GM21737 (cell line): ENCODE measurements around the gene LTBP1.
"Not testable (repeated sequence)": the region's sequence is repeated elsewhere in the genome, so short reads cannot be mapped to it uniquely, and the experiment has no call there.

Experiments used
- ATAC-seq: cut with Tn5 transposase; IDR thresholded peaks from one replicate; pipeline ENCODE4 v1.9.1; 2021; ENCODE audit warnings: mild to moderate bottlenecking, moderate library complexity; ENCODE audit not compliant: unreplicated experiment

Gene LTBP1

DNA sequence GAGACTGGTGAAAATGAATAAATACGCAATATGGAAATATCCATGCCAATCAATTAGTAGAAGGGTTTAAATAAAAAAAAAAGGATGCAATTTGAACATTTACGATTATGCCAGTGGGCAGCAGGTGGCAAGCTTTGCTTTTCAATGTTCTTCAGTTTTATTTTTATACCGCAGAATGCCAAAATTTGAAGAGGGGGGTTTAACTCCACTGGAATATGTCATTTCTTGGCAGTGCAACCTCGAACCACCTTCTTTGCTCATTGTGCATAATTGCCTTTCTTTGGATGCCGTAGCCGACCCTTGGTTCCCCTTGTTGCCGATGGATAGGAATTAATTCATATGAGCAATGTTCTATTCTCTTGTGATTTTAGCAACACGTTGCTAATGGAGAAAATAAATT lies 88.0 kb downstream of the LTBP1 start:
- no peak for ATAC-seq

DNA sequence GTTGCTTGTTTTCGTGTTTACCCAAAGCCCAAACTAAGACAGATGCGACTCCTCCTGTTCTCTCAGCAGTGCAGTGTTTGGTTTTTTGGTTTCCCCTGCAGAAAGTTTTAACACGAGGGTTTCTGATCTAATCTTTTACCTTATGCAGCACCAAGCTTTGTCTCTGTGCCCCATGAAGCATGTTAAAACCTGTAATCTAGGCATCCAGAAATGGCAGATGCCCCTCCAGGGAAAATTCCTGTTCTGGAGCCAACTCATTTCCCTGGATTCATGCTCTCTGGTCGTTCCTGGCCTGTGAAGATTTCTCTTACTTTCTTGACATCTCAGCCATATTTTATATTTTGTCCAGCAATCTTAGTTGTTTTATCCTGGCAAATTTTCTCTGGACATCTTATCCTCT lies 91.5 kb downstream of the LTBP1 start:
- ATAC-seq: no peak

DNA sequence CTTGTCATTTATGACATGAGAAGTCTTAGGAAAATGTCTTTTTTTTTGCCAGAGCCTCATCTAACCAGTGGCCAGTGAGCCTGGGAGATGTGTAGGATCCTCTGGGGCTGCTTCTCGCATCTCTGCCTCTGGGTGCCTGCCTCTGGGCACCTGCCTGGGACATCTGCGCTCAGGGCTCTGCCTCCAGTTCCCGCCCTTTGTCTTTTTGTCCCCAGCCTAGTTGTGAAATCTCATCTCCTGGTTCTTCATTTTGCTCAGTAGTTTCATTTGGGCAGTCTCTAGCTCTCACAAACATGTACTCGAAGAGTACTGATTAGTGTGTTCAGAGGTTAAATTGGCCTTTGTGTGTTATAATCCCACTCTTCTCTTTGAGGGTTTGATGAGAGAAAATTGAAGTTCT lies 92.0 kb downstream of the LTBP1 start:
- no peak for ATAC-seq

DNA sequence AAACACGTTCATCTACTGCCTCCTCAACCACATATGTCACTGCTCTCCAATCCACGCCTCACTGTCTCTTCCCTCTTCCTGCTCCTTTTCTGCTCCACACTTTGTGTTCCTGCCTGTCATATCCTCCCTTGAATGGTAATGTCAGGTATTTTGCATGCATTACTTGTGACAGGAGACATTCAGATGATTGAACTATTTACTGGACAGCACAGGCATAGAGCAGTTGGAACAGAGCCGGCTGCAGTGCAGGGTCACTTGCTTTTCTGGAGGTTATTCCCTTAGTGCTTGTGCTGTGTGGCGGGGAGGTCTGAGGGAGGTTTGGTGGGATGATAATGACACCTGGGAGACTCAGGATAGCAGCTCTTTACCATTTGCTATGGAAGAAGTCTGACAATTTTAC lies 93.8 kb downstream of the LTBP1 start:
- no peak for ATAC-seq

DNA sequence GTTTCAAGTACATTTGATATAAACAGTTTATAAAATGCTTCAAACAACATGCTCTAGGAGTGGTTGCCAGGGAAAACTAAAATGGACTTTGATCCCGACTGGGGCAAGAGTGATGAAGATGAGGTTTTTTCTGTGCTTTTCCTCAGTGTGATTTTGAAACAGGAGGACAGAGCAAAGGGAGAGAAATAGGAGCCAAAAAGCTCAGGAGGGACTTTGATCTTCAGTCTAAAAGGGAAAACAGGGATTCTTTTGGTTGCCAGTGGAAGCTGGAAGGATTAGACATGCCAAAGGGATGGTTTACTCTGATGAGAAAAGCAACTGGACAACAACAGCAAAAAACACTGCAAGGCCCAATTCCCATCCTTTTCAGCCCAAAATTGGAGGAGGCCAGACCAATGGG lies 95.5 kb downstream of the LTBP1 start:
- no peak for ATAC-seq

DNA sequence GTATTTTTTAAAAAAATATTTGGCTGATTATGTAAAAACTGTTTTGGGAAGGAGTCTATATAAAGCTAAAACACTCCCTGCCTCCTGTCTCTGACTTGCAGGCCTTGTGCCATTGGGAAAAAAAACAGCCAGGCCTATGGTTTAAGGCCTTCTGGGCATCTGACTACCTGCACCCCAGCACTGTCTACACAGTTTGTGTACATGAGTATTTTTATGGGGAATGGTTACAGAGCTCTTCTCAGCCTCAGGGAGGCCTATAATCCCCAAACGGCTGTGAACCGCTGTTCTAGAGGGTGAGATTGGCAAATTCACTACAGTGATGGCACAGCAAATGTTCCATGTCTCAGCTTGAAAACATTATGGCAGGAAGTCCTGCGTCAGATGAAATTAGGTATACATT lies 96.1 kb downstream of the LTBP1 start:
- ATAC-seq: no peak

DNA sequence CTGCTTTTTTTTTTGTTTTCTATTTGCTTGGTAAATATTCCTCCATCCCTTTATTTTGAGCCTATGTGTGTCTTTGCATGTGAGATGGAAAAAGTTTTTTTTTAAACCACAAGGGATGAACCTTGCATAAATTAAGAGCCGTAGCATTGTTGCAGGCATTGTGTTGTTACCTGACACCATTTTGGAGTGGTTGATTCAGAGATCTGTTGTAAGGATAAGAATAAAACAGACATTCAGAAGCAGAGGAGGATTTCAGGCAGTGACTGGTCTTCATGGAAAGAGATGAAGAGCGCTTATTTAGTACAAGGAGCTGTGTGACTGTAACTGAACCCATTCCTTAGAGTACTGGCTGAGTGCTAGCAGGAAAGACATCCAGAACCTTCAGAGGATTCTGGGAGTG lies 101.2 kb downstream of the LTBP1 start:
- no peak for ATAC-seq

DNA sequence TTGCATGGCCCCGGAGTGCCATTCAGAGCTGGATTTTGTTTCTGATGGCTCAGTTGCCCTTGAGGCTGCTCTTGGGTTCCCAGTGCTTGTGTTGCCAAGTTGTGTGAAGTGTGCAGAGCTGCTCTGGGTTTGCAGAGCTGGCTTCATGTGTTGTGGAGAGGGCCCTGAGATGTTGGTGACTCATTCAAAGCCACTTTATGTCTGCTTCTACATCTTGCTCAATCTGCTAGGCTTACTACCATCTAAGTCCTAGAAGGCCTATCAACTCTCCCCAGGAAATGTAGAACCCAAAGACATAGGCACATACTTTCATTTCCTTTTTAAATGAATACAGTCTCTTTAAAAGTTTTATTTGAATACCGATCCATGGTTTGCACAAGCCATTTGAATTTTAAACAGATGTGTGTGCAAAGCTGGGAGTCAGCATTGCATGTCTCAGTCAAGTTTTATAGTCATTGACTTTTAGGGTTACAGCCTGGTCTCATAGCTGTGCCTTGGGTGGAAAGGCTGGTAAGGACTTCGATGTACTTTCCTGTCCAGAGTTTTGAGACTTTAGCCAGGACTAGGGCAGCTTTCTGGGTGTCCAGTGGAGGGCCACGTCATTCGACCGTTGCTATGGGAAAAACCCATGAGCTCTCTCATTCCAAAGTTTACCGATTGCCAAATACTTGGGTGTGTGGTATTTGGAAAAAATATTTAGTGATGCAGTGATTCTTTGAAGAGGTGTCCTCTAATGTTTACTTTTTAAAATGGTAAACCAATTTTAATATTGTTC lies 105.0 kb downstream of the LTBP1 start:
- no peak for ATAC-seq

DNA sequence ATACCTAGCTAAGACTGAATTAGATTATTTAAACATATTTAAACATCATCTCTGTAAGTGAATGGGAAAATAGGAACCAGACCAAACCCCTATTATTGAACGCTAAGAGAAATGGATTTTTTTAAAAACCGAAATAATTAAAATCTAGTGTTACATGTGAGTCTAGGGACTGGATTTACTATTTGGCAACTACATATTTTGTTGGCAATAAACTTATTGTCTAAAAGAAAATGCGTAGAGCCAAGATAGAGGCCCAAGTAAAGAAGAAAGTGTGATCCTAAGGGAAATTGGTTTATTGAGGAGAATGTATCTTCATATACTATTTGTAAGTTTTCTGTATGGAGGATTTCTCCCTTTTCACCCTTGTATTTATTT lies 105.6 kb downstream of the LTBP1 start:
- ATAC-seq: no peak

DNA sequence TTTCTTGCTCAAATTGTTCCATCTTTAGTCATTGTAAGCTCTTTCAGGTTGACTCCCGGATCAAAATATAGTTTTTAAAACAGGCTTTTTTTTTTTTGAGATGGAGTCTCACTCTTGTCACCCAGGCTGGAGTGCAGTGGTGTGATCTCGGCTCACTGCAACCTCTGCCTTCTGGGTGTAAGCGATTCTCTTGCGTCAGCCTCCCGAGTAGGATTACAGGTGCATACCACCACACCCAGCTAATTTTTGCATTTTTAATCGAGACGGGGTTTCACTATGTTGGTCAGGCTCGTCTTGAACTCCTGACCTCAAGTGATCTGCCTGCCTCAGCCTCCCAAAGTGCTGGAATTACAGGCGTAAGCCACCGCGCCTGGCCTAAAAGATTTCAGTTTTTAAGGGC lies 106.0 kb downstream of the LTBP1 start:
- not testable (repeated sequence) for ATAC-seq

DNA sequence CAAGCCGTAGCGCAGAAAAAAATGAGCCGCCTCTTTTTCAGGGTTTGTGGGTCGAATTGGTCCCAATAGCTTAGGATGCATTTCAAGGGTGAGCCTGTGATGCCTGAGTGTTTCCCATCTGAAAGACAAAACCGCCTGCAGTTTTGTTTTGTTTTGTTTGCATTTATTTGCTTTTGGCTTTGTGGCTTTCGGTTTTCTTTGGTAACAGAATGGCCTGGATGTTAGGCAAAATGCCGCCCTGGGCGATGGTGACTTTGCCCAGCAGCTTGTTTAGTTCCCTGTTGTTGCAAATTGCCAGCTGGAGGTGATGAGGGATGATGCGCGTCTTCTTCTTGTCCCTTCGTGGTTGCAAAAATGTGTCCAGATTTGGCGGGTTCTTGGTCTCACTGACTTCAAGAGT lies 109.4 kb downstream of the LTBP1 start:
- no peak for ATAC-seq

DNA sequence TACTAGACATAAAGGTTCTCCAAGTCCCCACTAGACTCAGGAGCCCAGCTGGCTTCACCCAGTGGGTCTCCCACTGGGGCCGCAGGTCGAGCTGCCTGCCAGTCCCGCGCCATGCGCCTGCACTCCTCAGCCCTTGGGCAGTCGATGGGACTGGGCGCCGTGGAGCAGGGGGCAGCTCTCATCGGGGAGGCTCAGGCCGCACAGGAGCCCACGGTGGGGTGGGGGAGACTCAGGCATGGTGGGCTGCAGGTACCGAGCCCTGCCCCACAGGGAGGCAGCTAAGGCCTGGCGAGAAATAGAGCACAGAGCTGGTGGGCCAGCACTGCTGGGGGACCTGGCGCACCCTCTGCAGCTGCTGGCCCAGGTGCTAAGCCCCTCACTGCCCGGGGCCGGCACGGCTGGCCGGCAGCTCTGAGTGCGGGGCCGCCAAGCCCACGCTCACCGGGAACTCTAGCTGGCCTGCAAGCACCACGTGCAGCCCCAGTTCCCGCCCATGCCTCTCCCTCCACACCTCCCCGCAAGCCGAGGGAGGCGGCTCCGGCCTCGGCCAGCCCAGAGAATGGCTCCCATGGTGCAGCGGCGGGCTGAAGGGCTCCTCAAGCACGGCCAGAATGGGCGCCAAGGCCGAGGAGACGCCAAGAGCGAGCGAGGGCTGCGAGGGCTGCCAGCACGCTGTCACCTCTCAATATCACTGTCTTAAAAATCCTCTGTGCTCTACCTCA lies 110.7 kb downstream of the LTBP1 start:
- not testable (repeated sequence) for ATAC-seq

DNA sequence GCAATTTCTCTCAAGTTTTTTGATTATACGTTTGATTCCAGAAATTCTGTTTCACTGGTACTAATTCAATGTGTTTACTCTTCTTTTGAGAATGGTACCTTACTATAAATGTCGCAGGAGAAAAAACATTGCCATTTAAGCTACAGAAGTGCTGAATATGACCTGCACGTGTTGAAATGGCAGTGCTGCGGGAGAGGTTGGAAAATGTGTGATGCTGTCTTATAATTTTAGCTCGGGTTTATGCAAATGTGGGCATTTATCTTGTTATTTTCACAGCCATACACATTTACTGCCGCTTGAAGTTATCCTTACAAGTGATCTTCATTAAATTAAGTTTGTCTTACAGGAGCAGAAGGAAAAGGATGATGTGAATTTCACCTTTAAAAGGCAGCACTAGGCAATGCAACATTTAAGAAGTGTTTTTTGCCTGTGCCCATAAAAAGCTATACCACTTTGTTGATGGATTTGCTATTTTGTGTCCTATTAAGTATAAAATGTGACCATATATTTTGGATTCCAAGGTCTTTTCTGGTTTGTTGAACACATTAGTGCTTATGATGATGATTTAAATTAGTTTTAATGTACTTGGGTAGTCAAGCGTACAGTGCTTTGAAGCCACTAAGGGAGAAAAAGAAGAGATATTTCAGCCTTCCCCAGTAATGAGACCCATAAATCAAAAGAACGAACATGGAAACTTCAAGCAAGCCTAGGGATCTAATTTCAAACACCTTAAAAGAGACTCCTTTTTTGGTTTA lies 112.1 kb downstream of the LTBP1 start:
- ATAC-seq: no peak

DNA sequence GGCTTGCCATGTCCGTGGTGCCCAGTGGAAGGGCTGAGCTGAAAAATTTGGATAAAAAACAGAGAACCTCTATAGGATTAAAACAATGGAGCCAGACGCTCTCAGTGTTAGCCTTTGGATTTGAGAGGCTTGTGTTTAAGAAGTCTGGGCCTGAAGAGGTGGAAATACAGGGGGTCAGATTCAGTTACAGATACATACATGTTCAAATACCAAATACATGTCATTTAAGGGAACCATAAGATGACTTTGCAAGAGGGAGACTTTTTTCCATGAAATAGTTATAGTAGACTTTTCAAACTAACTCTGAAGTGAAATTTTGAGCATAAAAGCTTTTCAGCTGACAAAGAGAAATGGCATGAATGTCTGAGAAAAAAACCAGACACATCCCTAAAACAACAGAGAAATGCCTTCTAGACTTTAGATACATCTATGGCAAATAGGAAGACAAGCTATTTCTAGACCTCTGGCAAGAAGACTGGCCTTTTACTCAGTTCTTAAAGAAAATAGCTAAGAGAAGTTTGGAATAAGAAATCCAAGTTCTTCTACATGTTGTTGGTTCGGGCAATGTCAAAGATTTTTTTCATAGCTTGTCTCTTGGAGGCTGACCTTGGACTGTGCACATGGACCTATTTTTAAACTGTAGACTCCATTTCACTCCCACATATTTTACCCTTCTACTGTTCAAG lies 112.9 kb downstream of the LTBP1 start:
- ATAC-seq: no peak

DNA sequence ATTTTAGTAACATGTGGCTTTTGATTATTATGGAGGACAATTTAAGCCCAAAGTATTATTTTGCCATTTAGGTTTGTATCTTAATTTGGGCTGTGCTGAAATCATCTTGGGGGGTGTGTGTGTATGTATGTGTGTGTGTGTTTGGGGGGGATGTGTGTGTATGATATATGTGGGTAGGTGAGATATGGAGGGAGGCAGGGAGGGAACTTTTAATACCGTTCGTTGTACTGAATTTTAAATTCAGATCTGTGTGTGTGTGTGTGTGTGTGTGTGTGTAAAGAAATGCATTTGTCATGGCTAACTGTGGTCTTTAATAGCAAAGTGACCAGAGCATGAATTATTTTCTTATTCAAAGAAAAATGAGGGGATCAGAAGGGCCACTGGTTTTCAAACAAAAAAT lies 113.7 kb downstream of the LTBP1 start:
- ATAC-seq: no peak

DNA sequence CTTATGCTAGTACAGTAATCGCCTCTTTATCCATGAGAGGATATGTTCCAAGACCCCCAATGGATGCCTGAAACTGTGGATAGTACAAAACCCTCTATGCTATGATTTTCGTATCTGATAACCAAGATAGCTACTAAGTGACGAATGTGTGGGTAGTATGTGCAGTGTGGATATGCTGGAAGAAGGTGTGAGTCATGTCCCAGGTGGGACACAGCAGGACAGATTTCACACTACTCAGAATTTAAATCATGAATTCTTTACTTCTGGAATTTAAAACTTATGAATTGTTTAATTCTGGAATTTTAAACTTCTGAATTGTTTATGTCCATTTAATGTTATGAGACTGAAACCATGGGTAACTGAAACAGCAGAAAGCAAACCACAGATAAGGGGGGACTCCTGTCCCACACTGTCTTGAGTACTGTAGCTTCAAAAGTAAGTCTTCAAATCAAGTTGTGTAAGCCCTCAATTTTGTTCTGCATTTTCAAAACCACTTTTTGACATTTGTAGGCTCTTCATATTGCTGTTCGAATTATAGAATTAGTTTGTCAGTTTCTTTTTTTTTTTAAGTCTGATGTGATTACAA lies 116.0 kb downstream of the LTBP1 start:
- no peak for ATAC-seq

DNA sequence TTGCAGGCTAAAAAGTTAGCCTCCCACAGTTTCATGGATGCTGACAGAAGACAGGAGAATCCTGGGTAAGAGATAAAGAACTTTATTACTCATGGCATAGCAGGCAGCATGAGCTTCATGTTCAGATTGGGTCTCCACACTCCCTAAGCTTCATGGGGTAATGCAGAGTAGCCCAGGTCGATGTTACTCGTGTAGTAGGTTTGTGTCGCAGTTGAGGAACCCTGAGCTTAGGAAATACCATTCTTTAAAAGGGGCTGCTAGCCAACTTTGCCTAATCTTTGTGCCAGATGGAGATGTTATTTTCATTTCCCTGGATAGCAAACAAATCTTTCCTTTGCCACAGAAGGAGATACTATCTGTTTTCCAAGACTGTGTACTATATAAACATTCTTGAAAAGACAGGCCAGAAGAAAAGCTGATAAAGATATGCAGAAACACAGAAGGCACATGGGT lies 117.6 kb downstream of the LTBP1 start:
- no peak for ATAC-seq

DNA sequence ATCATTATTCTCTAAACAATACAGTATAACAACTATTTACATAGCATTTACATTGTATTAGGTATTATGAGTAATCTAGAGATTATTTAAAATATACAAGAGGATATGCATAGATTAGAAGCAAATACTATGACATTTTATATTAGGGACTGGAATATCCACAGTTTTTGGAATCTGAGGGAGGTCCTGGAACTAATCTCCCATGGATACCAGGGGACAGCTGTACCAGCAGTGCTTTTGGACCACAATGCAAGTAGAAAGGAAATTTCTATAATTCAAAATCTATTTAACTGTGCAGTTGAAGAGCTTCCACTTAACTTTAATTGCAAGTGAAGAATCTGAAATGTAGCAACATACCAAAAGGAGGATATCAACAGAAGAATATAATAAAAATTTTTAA lies 120.8 kb downstream of the LTBP1 start:
- no peak for ATAC-seq

DNA sequence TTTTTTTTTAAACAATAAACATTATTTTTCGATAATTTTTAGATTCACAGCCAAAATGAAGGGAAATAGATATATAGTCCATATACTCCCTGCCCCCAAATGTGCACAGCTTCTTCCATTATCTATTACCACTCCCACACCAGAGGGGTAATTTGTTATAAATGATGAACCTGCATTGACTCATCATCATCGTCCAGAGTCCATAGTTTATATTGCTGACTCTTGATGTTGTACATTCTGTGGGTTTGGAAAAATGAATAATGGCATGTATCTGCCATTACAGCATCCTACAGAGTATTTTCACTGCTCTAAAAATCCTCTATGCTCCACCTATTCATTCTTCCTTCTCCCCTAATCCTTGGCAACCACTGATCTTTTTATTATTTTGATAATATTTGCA lies 121.5 kb downstream of the LTBP1 start:
- ATAC-seq: no peak

DNA sequence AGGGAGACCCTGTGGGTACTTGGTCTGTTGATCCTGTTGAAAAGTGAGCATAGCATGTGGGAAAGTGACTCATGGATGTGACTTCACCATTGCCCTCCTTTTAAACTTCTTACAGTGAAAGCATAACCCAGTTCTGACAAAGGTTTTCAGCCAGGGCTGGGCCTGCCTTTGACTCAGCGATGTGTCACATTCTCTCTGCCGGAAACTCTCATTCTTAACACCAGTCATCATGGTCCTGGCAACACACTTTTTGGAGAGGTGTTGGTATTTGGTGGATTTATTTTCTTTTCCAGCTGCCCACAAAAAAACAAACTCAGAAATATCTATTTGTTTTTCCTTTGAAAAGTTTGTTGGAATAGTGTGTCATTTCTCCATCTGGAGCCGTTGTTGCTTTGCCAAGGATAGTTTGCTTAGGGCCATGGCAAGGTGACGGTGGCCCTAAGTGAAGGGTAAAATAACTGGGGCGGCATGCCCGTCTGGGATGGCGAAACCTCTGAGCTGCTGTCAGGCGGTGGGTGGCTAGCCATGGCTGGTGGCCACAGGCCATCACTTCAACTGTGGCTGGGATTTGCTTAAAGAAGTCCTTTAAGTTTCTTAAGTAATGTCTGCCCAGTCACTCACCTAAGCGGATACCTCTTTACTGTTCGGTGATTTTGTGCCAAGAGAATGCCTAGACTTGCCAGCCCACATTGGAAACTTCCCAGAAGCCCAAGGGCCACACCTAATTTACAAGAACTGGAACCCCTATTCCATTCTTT lies 123.3 kb downstream of the LTBP1 start:
- no peak for ATAC-seq
